IMR-90 (cell line): ENCODE measurements around the gene IFNA14.

ENCODE experiments used
- CEBPB ChIP-seq: IDR thresholded peaks from 2 replicates; pipeline ENCODE4 v1.6.1; 2012; ENCODE audit warnings: low read depth, low read length, improper control_type of control experiment
- CTCF ChIP-seq: conservative IDR thresholded peaks from 2 replicates; pipeline ENCODE4 v1.5.1; 2012; ENCODE audit warnings: mild to moderate bottlenecking, low read depth, low read length, improper control_type of control experiment
- MXI1 ChIP-seq: IDR thresholded peaks from 2 replicates; pipeline ENCODE4 v1.6.1; 2012; ENCODE audit warnings: low read depth, mild to moderate bottlenecking, low read length, moderate library complexity, borderline replicate concordance
- NFE2L2 ChIP-seq: fragments of 150-350 bp; IDR thresholded peaks from 2 replicates; pipeline ENCODE4 v1.6.1; 2016; ENCODE audit warnings: low read depth, mild to moderate bottlenecking, low read length
- POLR2A ChIP-seq: IDR thresholded peaks from 2 replicates; pipeline ENCODE4 v1.6.1; 2012; ENCODE audit warnings: mild to moderate bottlenecking, low read depth, low read length
- USF2 ChIP-seq: fragments of 150-350 bp; IDR thresholded peaks from 2 replicates; pipeline ENCODE4 v1.6.1; 2017; ENCODE audit warnings: mild to moderate bottlenecking, antibody characterized with exemption, low read length, low read depth

- TF ChIP-seq CTCF, result no peak
- no peak for TF ChIP-seq POLR2A
- no peak for TF ChIP-seq MXI1
- no peak for TF ChIP-seq NFE2L2
- TF ChIP-seq CEBPB, result no peak
- TF ChIP-seq USF2, result no peak
Measured at GRCh38 chr9:21234153-21234687, 5.6 kb downstream of the IFNA14 start.
